ENCODE results near the gene VIL1. TPM values are rescaled to one million over a fixed set of nuclear protein-coding genes. Genes with fewer than 3 reads are reported as not detected.

The VIL1 gene
- total and polyA plus RNA-seq, 9 of the 15 experiments (the other 6 are each of a cell fraction or from before 2014, with no cell fraction given): 0.51 to 2.7 (median 1.2) TPM

DNA sequence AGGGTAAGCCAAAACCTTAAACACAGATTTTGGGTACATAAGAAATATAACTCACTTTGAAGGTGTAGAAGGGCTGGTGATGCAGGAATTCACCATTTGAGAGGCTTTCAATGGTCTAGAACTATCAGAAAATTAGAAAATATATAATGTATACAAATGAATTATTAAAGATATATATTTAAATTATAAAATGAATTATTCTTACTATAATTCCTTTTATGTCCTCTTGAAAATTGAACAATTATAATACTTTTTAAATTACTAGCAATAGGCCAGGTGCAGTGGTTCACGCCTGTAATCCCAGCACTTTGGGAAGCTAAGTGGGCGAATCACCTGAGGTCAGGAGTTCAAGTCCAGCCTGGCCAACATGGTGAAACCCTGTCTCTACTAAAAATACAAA is 60.7 kb downstream of the VIL1 start (continued):
- TF ChIP-seq, protein P1, sequence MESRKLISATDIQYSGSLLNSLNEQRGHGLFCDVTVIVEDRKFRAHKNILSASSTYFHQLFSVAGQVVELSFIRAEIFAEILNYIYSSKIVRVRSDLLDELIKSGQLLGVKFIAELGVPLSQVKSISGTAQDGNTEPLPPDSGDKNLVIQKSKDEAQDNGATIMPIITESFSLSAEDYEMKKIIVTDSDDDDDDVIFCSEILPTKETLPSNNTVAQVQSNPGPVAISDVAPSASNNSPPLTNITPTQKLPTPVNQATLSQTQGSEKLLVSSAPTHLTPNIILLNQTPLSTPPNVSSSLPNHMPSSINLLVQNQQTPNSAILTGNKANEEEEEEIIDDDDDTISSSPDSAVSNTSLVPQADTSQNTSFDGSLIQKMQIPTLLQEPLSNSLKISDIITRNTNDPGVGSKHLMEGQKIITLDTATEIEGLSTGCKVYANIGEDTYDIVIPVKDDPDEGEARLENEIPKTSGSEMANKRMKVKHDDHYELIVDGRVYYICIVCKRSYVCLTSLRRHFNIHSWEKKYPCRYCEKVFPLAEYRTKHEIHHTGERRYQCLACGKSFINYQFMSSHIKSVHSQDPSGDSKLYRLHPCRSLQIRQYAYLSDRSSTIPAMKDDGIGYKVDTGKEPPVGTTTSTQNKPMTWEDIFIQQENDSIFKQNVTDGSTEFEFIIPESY (CRISPR knock-in tag; IDR thresholded peaks at IDR 0.05): no peak
- TF ChIP-seq, protein P2, sequence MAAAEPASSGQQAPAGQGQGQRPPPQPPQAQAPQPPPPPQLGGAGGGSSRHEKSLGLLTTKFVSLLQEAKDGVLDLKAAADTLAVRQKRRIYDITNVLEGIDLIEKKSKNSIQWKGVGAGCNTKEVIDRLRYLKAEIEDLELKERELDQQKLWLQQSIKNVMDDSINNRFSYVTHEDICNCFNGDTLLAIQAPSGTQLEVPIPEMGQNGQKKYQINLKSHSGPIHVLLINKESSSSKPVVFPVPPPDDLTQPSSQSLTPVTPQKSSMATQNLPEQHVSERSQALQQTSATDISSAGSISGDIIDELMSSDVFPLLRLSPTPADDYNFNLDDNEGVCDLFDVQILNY (CRISPR knock-in tag; IDR thresholded peaks at IDR 0.05): no peak

GRCh38 chr2:218482651-218483050 is 63.7 kb downstream of the VIL1 start:
- Histone ChIP-seq H3K27ac (ENCODE audit: extremely low read depth, low read depth, low read length) (no peak overlapping the region), H3K9me3 (replicated peaks; ENCODE audit: control insufficient read depth, insufficient read depth, low read depth, low read length) (no peaks in the 10 kb centered on the region), H3K4me2 (ENCODE audit: insufficient read depth, low read length) (no peak overlapping the region), H3K4me3 (no peak overlapping the region), H3K36me3 (ENCODE audit: control insufficient read depth, insufficient read depth, low read length) (peaks cover 66% of the 10 kb centered on the region), H3K4me1 (replicated peaks in 1 of 2; ENCODE audit: control insufficient read depth in 2 of 2, insufficient read depth in 2 of 2, low read length in 2 of 2) (no peaks in the 10 kb centered on the region), H2AFZ (ENCODE audit: low read depth, low read length) (no peak overlapping the region), H3K9ac (ENCODE audit: insufficient read depth in 1 of 2, low read depth in 2 of 2, low read length in 2 of 2) (no peak overlapping the region), H4K20me1 (replicated peaks; ENCODE audit: control insufficient read depth, insufficient read depth, low read length) (no peaks in the 10 kb centered on the region), H3K27me3 (ENCODE audit: control insufficient read depth in 2 of 2, insufficient read depth in 2 of 2, low read length in 2 of 2) (no peaks in the 10 kb centered on the region), H3K79me2 (ENCODE audit: control insufficient read depth, insufficient read depth, low read length) (no peaks in the 10 kb centered on the region), H3K9me1 (ENCODE audit: control insufficient read depth, insufficient read depth, low read length) (no peaks in the 10 kb centered on the region)
- in situ Hi-C loops (cut with MboI) (no loop called here), intact Hi-C loops (cut with micrococcal nuclease) (no loop called here)
- BruUV-seq (replicated peaks): no TSS peak
- FAIRE-seq (no peak), DNase-seq (ENCODE audit: extremely low read depth in 1 of 4, low spot score in 3 of 4) (no peak), ATAC-seq (no peak)
- ChIA-PET POLR2A (no interaction called here), CTCF (ENCODE audit: low intra/inter-chr PET ratio) (no interaction called here)
- 75% methylated on average over 1 of the region's 1 CpG for WGBS (ENCODE audit: insufficient coverage, low coverage, missing lambda C conversion rate)
- no peak for TF ChIP-seq TAF9B (IDR thresholded peaks at IDR 0.05; ENCODE audit: partially characterized antibody)
- no peak for TF ChIP-seq ZNF699 (CRISPR knock-in tag; IDR thresholded peaks at IDR 0.05; ENCODE audit: insufficient replicate concordance)
- TF ChIP-seq, protein P3, sequence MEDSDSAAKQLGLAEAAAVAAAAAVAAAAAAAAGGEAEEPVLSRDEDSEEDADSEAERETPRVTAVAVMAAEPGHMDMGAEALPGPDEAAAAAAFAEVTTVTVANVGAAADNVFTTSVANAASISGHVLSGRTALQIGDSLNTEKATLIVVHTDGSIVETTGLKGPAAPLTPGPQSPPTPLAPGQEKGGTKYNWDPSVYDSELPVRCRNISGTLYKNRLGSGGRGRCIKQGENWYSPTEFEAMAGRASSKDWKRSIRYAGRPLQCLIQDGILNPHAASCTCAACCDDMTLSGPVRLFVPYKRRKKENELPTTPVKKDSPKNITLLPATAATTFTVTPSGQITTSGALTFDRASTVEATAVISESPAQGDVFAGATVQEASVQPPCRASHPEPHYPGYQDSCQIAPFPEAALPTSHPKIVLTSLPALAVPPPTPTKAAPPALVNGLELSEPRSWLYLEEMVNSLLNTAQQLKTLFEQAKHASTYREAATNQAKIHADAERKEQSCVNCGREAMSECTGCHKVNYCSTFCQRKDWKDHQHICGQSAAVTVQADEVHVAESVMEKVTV (CRISPR knock-in tag; IDR thresholded peaks at IDR 0.05): no peak
- TF ChIP-seq POLR2B (IDR thresholded peaks at IDR 0.05; ENCODE audit: low read depth, partially characterized antibody): no peak
- TF ChIP-seq ZNF431 (CRISPR knock-in tag; IDR thresholded peaks at IDR 0.05): no peak
- no peak for TF ChIP-seq COPS2 (conservative IDR thresholded peaks at IDR 0.05)
- TF ChIP-seq ZNF165 (CRISPR knock-in tag; IDR thresholded peaks at IDR 0.05; ENCODE audit: borderline replicate concordance): no peak
- TF ChIP-seq FOXK2 (conservative IDR thresholded peaks at IDR 0.05 in 1 of 2, IDR thresholded peaks at IDR 0.05 in 1 of 2; ENCODE audit: low read depth in 2 of 2): no peak
- TF ChIP-seq TCF3 (CRISPR knock-in tag; IDR thresholded peaks at IDR 0.05): no peak
- TF ChIP-seq ZNF282 (CRISPR knock-in tag; IDR thresholded peaks at IDR 0.05): no peak
- TF ChIP-seq SRSF7 (optimal IDR thresholded peaks at IDR 0.05; ENCODE audit: low read depth, low read length): no peak
- TF ChIP-seq, protein P4, sequence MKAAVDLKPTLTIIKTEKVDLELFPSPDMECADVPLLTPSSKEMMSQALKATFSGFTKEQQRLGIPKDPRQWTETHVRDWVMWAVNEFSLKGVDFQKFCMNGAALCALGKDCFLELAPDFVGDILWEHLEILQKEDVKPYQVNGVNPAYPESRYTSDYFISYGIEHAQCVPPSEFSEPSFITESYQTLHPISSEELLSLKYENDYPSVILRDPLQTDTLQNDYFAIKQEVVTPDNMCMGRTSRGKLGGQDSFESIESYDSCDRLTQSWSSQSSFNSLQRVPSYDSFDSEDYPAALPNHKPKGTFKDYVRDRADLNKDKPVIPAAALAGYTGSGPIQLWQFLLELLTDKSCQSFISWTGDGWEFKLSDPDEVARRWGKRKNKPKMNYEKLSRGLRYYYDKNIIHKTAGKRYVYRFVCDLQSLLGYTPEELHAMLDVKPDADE (conservative IDR thresholded peaks at IDR 0.05; ENCODE audit: control insufficient read depth, low read depth, low read length): no peak
- TF ChIP-seq ZNF197 (CRISPR knock-in tag; IDR thresholded peaks at IDR 0.05; ENCODE audit: low read depth): no peak

Data from K562 (cell line).